NCI-H226 (cell line): ENCODE results near the gene PIM2.
A peak's percentile ranks its signal among the peaks of the same experiment; 100 is the strongest.
"Not testable (repeated sequence)": the region's sequence is repeated elsewhere in the genome, so short reads cannot be mapped to it uniquely, and the experiment has no call there.

ENCODE experiments used
- DNase-seq: peaks from one replicate; pipeline ENCODE4 v3.0.0-alpha.2; 2015

Gene PIM2

GRCh38 chrX:48904180-48904579, 14.6 kb downstream of the PIM2 start:
- DNase-seq, result no peak

GRCh38 chrX:48903290-48903689, 15.5 kb downstream of the PIM2 start:
- no peak for DNase-seq

GRCh38 chrX:48902776-48903175, 16.0 kb downstream of the PIM2 start:
- no peak for DNase-seq

- no peak for DNase-seq
Observed at GRCh38 chrX:48902135-48902534, 16.7 kb downstream of the PIM2 start.

- no peak for DNase-seq
Observed at GRCh38 chrX:48901069-48901468, 17.8 kb downstream of the PIM2 start.

- DNase-seq, result no peak
Observed at GRCh38 chrX:48899078-48899410, 19.8 kb downstream of the PIM2 start.

- DNase-seq, result peak; percentile 91
Observed at GRCh38 chrX:48897625-48898306, 21.1 kb downstream of the PIM2 start, which contains the start of the genes PQBP1 and TIMM17B. Gene PQBP1, plus strand, starts transcription at chrX:48897930. Its CDS starts 580 bp downstream, at chrX:48898510. Gene TIMM17B, minus strand, starts transcription at chrX:48897768. Its CDS starts 19 bp downstream, at chrX:48897749.

GRCh38 chrX:48897157-48897624, 21.6 kb downstream of the PIM2 start:
- DNase-seq, result peak; percentile 63

- no peak for DNase-seq
Observed at GRCh38 chrX:48896611-48897011, 22.2 kb downstream of the PIM2 start.

GRCh38 chrX:48894891-48895290, 23.9 kb downstream of the PIM2 start:
- no peak for DNase-seq

GRCh38 chrX:48893556-48894348, 25.1 kb downstream of the PIM2 start:
- DNase-seq, result no peak

GRCh38 chrX:48892896-48893295, 25.9 kb downstream of the PIM2 start:
- no peak for DNase-seq

GRCh38 chrX:48891402-48892288, 27.2 kb downstream of the PIM2 start:
- DNase-seq, result peak; percentile 88

- DNase-seq, result no peak
Observed at GRCh38 chrX:48890934-48891401, 27.9 kb downstream of the PIM2 start.

GRCh38 chrX:48890296-48890925, 28.4 kb downstream of the PIM2 start:
- DNase-seq, result no peak

GRCh38 chrX:48886586-48886985, 32.2 kb downstream of the PIM2 start:
- DNase-seq, result not testable (repeated sequence)

GRCh38 chrX:48883729-48884128, 35.1 kb downstream of the PIM2 start:
- no peak for DNase-seq

GRCh38 chrX:48876944-48877343, 41.9 kb downstream of the PIM2 start:
- DNase-seq, result not testable (repeated sequence)

GRCh38 chrX:48872017-48872416, 46.8 kb downstream of the PIM2 start:
- not testable (repeated sequence) for DNase-seq

GRCh38 chrX:48864210-48864609, 54.6 kb downstream of the PIM2 start:
- peak; percentile 73 for DNase-seq
